ENCODE data around the gene IRX6.

GRCh38 chr16:55350984-55351383 is 27.0 kb downstream of the IRX6 start:
- TF ChIP-seq, protein P1, sequence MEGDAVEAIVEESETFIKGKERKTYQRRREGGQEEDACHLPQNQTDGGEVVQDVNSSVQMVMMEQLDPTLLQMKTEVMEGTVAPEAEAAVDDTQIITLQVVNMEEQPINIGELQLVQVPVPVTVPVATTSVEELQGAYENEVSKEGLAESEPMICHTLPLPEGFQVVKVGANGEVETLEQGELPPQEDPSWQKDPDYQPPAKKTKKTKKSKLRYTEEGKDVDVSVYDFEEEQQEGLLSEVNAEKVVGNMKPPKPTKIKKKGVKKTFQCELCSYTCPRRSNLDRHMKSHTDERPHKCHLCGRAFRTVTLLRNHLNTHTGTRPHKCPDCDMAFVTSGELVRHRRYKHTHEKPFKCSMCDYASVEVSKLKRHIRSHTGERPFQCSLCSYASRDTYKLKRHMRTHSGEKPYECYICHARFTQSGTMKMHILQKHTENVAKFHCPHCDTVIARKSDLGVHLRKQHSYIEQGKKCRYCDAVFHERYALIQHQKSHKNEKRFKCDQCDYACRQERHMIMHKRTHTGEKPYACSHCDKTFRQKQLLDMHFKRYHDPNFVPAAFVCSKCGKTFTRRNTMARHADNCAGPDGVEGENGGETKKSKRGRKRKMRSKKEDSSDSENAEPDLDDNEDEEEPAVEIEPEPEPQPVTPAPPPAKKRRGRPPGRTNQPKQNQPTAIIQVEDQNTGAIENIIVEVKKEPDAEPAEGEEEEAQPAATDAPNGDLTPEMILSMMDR (IDR thresholded peaks at IDR 0.05), result no peak
- no peak for TF ChIP-seq ZFX (IDR thresholded peaks at IDR 0.05; ENCODE audit: borderline replicate concordance)
